Measurements from ENCODE around the gene BPGM. TPM values are rescaled to one million over a fixed set of nuclear protein-coding genes. Genes with fewer than 3 reads are reported as not detected.

Gene BPGM
- total and polyA plus RNA-seq, 9 of the 15 experiments (the other 6 are each of a cell fraction or from before 2014, with no cell fraction given) = 14.1 to 46.1 (median 21.2) TPM

GRCh38 chr7:134645935-134646334, 718 bp upstream of the BPGM start (continued):
- TF ChIP-seq ZBTB1 (CRISPR knock-in tag; IDR thresholded peaks at IDR 0.05; ENCODE audit: borderline replicate concordance, low read depth) (no peak), SAFB2 (IDR thresholded peaks at IDR 0.05; ENCODE audit: borderline replicate concordance, low read depth, low read length, severe bottlenecking) (no peak), NBN (IDR thresholded peaks at IDR 0.05; ENCODE audit: low read depth) (peak; percentile 38; the same call in 1 of the 2 replicates), NFIC (IDR thresholded peaks at IDR 0.05) (peak; percentile 43; the same call in 1 of the 2 replicates), ZFX (CRISPR knock-in tag; IDR thresholded peaks at IDR 0.05) (no peak), HDAC2 (IDR thresholded peaks at IDR 0.05) (no peak), JUN (IDR thresholded peaks at IDR 0.05; ENCODE audit: borderline replicate concordance, low read depth, low read length) (no peak), JUN (CRISPR knock-in tag; IDR thresholded peaks at IDR 0.05; ENCODE audit: borderline replicate concordance) (0 out of 2 replicates have a peak, but pooled peaks have one; percentile 42), HDAC3 (IDR thresholded peaks at IDR 0.05; ENCODE audit: borderline replicate concordance, partially characterized antibody) (no peak), ZNF184 (CRISPR knock-in tag; IDR thresholded peaks at IDR 0.05) (no peak), ZNF584 (CRISPR knock-in tag; IDR thresholded peaks at IDR 0.05; ENCODE audit: low read depth) (no peak), NUFIP1 (IDR thresholded peaks at IDR 0.05; ENCODE audit: partially characterized antibody) (no peak)

- POLR2A ChIA-PET = interaction anchor here (0.7 to 5.5 kb wide), 6 partner anchors 9 to 309 kb away, joined by 3 to 57 read pairs (median 4); no protein-coding TSS in a partner anchor
- CTCF ChIA-PET (ENCODE audit: low intra/inter-chr PET ratio) = no interaction called here
- Histone ChIP-seq H3K27ac (ENCODE audit: extremely low read depth, low read depth, low read length) (no peak overlapping the region), H3K4me1 (replicated peaks in 1 of 2; ENCODE audit: control insufficient read depth in 2 of 2, insufficient read depth in 2 of 2, low read length in 2 of 2) (peaks cover 0 to 7% of the 10 kb centered on the region in 2 experiments; a peak in 2 of 5 replicates), H3K4me2 (ENCODE audit: insufficient read depth, low read length) (no peak overlapping the region), H3K79me2 (ENCODE audit: control insufficient read depth, insufficient read depth, low read length) (peaks cover 30% of the 10 kb centered on the region; the same call in 2 of the 3 replicates), H3K36me3 (ENCODE audit: control insufficient read depth, insufficient read depth, low read length) (no peaks in the 10 kb centered on the region), H4K20me1 (replicated peaks; ENCODE audit: control insufficient read depth, insufficient read depth, low read length) (no peaks in the 10 kb centered on the region), H3K9me1 (ENCODE audit: control insufficient read depth, insufficient read depth, low read length) (no peaks in the 10 kb centered on the region), H2AFZ (ENCODE audit: low read depth, low read length) (no peak overlapping the region), H3K4me3 (no peak overlapping the region), H3K9me3 (replicated peaks; ENCODE audit: control insufficient read depth, insufficient read depth, low read depth, low read length) (no peaks in the 10 kb centered on the region), H3K27me3 (ENCODE audit: control insufficient read depth in 2 of 2, insufficient read depth in 2 of 2, low read length in 2 of 2) (no peaks in the 10 kb centered on the region), H3K9ac (ENCODE audit: insufficient read depth in 1 of 2, low read depth in 2 of 2, low read length in 2 of 2) (no peak overlapping the region)
- 75% methylated on average over 6 of the region's 6 CpGs for WGBS (ENCODE audit: insufficient coverage, low coverage, missing lambda C conversion rate)
- BruUV-seq (replicated peaks) = no TSS peak
- TF ChIP-seq BDP1 (IDR thresholded peaks at IDR 0.05; ENCODE audit: insufficient read depth, insufficient read length) (no peak), GATAD2B (IDR thresholded peaks at IDR 0.05; ENCODE audit: borderline replicate concordance) (no peak), RBFOX2 (IDR thresholded peaks at IDR 0.05; ENCODE audit: low read depth, low read length) (0 out of 2 replicates have a peak, but pooled peaks have one; percentile 8), CEBPB (tag; IDR thresholded peaks at IDR 0.05) (peak; percentile 19; the same call in 1 of the 2 replicates)
- DNase-seq (ENCODE audit: extremely low read depth in 1 of 4, low spot score in 3 of 4) (no peak), FAIRE-seq (no peak), ATAC-seq (no peak)
- intact Hi-C loops (cut with micrococcal nuclease) (loop anchor here (5.0 to 10.0 kb wide), 2 partner anchors 524 to 1016 kb away; partner anchors contain the start of genes CYREN and STMP1), in situ Hi-C loops (cut with MboI) (no loop called here)
Observed at GRCh38 chr7:134648456-134648855, 1.8 kb downstream of the BPGM start.

All from K562 (cell line).